ENCODE results near the gene CNNM1.

Gene CNNM1

DNA sequence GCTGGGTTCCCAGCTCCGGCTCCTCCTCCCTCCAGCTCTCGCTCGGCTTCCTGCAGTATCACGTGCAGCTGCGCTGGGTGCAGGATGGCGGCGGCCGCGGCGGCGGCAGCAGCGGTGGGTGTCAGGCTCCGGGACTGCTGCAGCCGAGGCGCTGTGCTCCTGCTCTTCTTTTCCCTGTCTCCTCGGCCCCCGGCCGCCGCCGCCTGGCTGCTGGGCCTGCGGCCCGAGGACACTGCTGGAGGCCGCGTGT, at the start of gene CNNM1:
Gene CNNM1, plus strand, starts transcription at position 53 of the 250 bp plus-strand sequence. Its CDS starts 32 bp downstream, at position 85.
- in situ Hi-C loops (cut with HindIII; ENCODE audit: low sequenced_read_pairs), result no loop called here

- in situ Hi-C loops (cut with HindIII; ENCODE audit: low sequenced_read_pairs), result no loop called here
These were observed 49.5 kb upstream of the CNNM1 start for GRCh38 chr10:99279626-99280111.

DNA sequence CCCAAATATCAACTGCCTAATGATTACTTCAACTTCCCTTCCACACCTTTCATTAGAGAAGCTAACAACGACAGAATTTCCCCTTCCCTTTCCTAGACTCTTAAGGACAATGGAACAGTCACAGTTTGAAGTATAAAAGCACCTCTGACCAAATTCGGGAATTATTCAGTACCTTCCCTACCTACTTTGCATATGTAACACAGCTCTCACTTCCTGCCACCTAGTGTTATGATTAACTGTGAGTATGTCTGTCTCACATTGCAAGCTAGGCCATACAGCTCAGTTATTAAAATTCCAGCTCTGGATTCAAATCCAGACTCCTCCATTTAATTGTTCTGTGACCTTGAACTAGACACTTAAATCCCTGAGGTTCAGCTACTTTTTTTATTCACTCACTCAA, 48.7 kb upstream of the CNNM1 start:
- in situ Hi-C loops (cut with HindIII; ENCODE audit: low sequenced_read_pairs), result no loop called here

DNA sequence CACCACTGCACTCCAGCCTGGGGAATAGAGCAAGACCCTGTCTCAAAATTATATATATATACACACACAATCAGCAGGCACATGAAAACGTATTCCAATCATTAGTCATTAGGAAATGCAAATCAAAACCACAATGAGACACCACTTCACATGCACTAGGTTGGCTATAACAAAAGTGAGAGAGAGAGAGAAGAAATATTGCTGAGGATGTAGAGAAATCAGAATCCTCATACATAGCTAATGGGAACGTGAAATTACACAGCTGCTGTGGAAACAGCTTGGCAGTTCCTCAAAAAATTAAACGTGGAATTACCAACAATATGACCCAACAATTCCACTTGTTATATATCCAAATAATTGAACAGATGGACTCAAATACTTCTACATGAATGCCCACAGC, 43.3 kb upstream of the CNNM1 start:
- in situ Hi-C loops (cut with HindIII; ENCODE audit: low sequenced_read_pairs), result no loop called here

DNA sequence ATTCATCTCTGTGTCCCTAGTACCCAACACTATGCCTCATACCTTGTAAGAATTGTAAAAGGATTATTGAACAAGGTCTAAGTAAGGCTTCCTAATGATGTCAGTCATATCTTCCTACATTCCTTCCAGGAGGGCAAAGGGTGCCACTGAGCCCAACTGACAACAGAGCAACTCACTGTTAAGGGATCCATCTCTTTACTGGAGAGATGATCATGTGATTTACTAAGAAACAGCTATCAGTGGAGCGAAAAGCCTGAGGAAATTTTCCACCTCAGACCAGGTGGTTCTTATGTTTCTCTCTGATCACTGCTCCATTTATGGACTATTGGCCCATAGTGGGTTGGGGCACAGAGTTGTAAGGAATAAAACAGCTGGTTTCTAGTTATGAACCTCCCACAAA, 38.9 kb upstream of the CNNM1 start:
- in situ Hi-C loops (cut with HindIII; ENCODE audit: low sequenced_read_pairs), result no loop called here

GRCh38 chr10:99292159-99292558, 37.0 kb upstream of the CNNM1 start:
- in situ Hi-C loops (cut with HindIII; ENCODE audit: low sequenced_read_pairs), result no loop called here

DNA sequence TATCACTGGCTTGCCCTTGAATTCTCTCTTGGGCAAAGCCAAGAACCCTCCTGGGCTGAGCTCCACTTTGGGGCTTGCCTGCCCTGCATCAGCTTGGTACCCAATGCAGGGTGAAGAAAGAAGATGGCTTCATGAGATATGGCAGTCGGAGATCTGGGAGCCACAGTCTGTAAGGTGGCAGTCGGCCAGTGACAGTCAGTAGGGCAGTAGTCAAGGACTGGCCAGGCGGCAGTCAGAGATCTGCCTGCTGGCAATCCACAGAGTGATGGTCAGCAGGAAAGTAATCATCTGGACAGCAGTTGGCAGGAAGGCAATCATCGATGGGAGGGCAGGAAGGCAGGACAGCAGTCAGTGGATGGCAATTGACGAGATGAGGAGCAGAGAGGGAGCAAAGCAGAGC, 32.6 kb upstream of the CNNM1 start:
- in situ Hi-C loops (cut with HindIII; ENCODE audit: low sequenced_read_pairs), result no loop called here

- in situ Hi-C loops (cut with HindIII; ENCODE audit: low sequenced_read_pairs), result no loop called here
These were observed 32.1 kb upstream of the CNNM1 start for GRCh38 chr10:99297033-99297432.

DNA sequence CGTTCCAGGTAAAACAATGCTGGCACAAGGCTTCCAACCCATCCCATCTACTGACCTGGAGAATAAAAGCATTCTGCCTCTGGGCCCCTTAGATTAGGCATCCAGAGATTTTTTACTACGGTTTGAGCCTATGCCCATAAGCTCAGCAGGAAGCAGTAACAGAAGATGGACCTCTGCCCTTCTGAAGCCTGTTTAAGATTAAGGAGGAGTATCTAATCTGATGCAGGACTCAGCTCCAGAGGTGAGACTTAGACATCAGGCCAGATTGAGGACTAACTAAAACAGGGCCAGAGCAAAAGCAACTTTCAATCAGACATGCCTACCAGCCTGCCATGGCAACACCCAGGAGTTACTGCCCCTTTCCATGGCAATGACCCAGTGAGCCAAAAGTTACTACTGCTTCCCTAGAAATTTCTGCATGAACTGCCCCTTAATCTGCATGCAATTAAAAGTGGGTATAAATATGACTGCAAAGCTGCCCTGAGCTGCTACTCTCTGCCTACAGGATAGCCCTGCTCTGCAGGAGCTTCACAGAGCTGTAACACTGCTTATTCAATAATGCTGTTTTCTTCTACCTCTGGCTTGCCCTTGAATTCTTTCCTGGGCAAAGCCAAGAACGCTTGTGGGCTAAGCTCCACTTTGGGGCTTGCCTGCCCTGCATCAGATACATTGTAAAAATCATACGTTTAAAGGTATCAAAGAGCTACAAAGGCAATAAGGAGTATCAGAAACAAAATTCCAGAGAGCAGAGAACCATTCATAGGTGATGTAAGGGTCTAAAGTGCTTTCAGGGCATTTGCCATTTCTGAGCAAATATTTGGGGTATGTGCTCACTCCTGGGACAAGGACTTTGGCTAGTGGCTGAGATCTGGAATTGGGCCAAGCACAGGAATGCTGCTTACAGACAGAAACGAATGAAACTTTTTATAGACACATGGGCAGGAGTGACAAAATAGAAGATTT, 25.0 kb upstream of the CNNM1 start:
- in situ Hi-C loops (cut with HindIII; ENCODE audit: low sequenced_read_pairs), result no loop called here

GRCh38 chr10:99304862-99305229, 24.3 kb upstream of the CNNM1 start:
- in situ Hi-C loops (cut with HindIII; ENCODE audit: low sequenced_read_pairs), result no loop called here

DNA sequence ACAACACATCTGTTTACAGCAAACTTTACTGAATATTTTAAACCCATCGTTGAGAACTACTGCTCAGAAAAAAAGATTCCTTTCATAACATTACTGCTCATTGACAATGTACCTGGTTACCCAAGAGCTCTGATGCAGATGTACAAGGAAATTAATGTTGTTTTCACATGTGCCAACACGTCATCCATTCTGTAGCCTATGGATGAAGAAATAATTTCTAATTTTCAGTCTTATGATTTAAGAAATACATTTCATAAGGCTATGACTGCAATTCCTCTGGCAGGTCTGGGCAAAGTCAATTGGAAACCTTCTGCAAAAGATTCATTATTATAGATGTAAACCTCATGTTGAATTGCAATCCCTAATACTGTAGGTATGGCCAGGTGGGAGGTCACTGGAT, 16.7 kb upstream of the CNNM1 start:
- in situ Hi-C loops (cut with HindIII; ENCODE audit: low sequenced_read_pairs), result loop anchor here (5.0 to 10.0 kb wide), 2 partner anchors 80 to 192 kb away; no protein-coding TSS in a partner anchor

DNA sequence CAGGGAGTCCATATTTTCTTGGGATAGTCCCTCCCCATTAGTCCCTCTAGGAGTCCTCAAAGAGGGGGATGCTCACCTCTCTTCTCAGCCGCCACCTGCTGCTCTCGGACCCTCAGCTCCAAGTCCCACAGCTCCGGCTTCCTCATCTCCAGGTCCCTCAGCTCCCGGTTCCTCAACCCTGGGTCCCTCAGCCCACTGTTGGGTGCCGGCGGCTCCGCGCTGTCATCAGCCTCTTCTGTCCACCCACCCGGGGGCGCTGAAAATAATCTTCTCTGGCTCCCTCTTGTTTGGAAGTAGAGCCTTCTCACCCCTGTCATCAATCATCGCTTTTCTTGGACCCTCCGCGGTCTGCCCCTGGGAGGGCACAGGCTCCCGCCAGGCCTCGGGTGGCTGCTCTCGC, 13.3 kb upstream of the CNNM1 start:
- in situ Hi-C loops (cut with HindIII; ENCODE audit: low sequenced_read_pairs), result loop anchor here (10.0 kb wide), 1 partner anchor 189 kb away; no protein-coding TSS in a partner anchor

DNA sequence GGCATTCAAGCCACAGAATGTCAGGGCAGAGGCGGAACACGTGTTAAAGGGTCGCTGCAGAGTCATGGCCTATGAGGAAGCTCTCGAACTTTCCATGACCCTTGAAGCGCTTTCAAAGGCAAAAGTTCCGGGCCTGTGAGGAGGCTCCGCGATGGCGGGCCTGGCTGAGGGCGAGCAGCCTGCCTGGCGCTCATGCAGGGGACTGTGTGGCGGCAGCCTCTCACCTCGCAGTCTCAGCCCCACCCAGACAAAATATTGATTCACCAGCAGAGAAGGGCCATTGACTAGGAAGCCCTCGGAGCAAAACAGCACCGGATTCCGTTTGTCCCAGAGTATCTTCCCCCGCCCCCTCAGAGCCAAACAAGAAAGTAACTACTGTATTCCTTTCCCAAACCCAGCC, 12.8 kb upstream of the CNNM1 start:
- in situ Hi-C loops (cut with HindIII; ENCODE audit: low sequenced_read_pairs), result loop anchor here (10.0 kb wide), 1 partner anchor 188 kb away; no protein-coding TSS in a partner anchor

- in situ Hi-C loops (cut with HindIII; ENCODE audit: low sequenced_read_pairs), result loop anchor here (10.0 kb wide), 1 partner anchor 187 kb away; no protein-coding TSS in a partner anchor
These were observed 11.1 kb upstream of the CNNM1 start for GRCh38 chr10:99318048-99318447.

DNA sequence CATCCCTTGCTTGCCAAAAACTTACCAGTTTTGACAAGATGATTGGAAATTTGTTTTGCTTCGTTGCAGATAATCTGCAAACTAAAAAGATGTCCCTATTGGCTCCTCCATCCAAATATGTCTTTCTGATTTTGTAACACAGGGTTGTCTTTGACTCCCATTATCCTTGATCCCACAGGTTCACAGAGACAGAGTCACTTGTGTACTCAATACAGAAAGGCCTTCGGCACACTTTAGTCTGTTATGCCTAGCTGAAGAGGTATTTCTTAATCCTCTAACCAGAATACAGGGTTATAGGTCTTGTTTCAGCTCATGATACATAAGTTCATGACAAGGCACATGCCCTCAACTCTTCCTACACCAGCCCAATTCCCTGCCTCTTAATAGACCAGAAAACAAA, 10.7 kb upstream of the CNNM1 start:
- in situ Hi-C loops (cut with HindIII; ENCODE audit: low sequenced_read_pairs), result loop anchor here (10.0 kb wide), 1 partner anchor 186 kb away; no protein-coding TSS in a partner anchor

GRCh38 chr10:99325281-99325680, 3.9 kb upstream of the CNNM1 start:
- in situ Hi-C loops (cut with HindIII; ENCODE audit: low sequenced_read_pairs), result no loop called here

DNA sequence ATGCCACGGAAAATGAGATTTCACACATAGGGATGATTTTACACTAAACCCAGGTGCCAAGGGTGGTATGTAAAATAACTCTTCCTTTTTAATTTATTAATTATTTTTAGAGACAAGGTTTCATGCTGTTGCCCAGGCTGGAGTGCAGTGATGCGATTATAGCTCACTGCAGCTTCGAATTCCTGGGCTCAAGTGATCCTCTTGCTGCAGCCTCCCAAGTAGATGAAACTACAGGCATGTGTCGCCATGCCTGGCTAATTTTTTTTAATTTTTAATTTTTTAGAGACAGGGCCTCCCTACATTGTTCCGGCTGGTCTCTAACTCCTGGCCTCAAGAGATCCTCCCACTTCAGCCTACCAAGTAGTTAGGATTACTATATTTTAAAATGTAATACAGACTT, 2.3 kb upstream of the CNNM1 start:
- in situ Hi-C loops (cut with HindIII; ENCODE audit: low sequenced_read_pairs), result no loop called here

DNA sequence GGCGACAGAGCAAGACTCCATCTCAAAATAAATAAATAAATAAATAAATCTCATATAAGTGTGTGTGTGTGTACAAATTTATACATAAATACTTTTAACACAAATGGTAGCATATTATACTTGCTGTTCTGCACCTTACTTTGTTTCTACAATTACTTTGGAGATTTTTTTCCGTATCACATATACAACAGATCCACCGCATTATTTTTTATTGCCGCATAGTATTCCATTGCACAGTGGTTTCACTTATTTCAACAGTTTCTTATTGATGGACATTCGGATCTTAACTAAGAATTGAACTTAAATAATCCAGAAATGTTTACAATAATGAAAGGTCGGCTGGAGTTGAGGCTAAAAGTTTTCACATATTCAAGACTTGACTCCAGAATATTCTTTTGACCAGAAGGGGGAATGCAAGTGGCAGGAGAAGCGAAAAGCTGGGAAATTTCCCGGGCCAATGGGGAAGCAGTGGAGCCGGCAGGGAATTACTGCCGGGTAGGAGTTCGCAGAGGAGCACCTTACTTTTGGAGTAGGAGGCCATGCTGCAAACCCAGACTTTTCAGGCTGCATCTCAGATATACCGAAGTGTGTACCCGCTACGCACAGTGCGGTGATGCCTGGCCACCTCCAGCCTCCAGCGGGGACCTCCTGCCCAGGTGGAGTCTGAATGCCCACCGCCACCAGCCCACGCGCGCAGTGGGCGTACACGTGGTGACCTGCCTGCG, 415 bp upstream of the CNNM1 start:
- in situ Hi-C loops (cut with HindIII; ENCODE audit: low sequenced_read_pairs), result no loop called here

DNA sequence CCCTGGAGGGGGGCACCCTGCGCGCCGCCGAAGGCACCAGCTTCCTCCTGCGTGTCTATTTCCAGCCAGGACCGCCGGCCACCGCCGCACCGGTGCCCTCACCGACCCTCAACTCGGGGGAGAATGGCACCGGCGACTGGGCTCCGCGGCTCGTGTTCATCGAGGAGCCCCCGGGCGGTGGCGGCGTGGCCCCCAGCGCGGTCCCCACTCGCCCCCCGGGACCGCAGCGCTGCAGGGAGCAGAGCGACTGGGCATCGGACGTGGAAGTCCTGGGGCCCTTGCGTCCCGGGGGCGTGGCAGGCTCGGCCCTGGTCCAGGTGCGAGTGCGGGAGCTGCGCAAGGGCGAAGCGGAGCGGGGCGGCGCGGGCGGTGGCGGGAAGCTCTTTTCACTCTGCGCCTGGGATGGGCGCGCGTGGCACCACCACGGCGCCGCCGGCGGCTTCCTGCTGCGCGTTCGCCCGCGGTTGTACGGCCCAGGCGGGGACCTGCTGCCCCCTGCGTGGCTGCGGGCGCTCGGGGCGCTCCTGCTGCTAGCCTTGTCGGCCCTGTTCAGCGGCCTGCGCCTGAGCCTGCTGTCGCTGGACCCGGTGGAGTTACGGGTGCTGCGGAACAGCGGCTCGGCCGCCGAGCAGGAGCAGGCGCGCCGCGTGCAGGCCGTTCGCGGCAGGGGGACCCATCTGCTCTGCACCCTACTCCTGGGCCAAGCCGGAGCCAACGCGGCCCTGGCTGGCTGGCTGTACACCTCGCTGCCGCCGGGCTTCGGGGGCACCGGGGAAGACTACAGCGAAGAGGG, 594 bp downstream of the CNNM1 start:
- in situ Hi-C loops (cut with HindIII; ENCODE audit: low sequenced_read_pairs), result no loop called here

DNA sequence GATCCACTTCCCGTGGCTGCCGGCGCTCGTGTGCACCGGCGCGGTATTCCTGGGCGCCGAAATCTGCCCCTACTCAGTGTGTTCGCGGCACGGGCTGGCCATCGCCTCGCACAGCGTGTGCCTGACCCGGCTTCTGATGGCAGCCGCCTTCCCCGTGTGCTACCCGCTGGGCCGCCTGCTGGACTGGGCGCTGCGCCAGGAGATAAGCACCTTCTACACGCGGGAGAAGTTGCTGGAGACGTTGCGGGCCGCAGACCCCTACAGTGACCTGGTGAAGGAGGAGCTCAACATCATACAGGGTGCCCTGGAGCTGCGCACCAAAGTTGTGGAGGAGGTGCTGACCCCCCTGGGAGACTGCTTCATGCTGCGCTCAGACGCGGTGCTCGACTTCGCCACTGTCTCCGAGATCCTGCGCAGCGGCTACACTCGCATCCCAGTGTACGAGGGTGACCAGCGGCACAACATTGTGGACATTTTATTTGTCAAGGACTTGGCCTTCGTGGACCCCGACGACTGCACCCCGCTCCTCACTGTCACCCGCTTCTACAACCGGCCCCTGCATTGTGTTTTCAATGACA, 1.3 kb downstream of the CNNM1 start:
- in situ Hi-C loops (cut with HindIII; ENCODE audit: low sequenced_read_pairs), result no loop called here

Measured in endothelial cell of hepatic sinusoid (primary cell).